ENCODE data around the gene KLRC4.
"Not testable (repeated sequence)": the region's sequence is repeated elsewhere in the genome, so short reads cannot be mapped to it uniquely, and the experiment has no call there.

Gene KLRC4

GRCh38 chr12:10368206-10369171, 41.1 kb downstream of the KLRC4 start:
- no peak for DNase-seq (ENCODE audit: low read depth, low spot score)

DNA sequence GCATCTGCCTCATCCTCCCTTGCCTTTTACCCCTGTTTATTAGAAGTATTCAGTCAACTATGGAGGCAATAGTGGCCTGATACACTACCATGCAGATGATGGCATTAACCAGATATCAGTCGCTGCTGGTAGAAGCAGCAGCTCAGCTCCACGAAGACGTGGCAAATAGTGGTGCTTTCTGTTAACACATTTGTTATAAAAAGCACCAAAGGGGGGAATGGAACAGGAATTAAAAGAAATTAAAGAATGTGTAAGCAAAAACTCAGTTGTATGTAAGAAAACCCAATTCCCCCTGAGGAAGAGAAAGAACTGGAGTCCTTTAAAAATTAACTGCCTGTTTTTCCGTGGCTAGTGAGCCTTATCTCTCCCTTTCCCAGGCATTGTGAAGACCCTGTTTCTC, 41.8 kb downstream of the KLRC4 start:
- not testable (repeated sequence) for DNase-seq (ENCODE audit: low read depth, low spot score)

- no peak for DNase-seq (ENCODE audit: low read depth, low spot score)
These were observed 42.7 kb downstream of the KLRC4 start for GRCh38 chr12:10366875-10367274.

- no peak for DNase-seq (ENCODE audit: low read depth, low spot score)
These were observed 43.7 kb downstream of the KLRC4 start for GRCh38 chr12:10365696-10366405.

- peak; percentile 57 for DNase-seq (ENCODE audit: low read depth, low spot score)
These were observed 44.5 kb downstream of the KLRC4 start for GRCh38 chr12:10364815-10365622.

GRCh38 chr12:10363914-10364814, 45.4 kb downstream of the KLRC4 start:
- no peak for DNase-seq (ENCODE audit: low read depth, low spot score)

DNA sequence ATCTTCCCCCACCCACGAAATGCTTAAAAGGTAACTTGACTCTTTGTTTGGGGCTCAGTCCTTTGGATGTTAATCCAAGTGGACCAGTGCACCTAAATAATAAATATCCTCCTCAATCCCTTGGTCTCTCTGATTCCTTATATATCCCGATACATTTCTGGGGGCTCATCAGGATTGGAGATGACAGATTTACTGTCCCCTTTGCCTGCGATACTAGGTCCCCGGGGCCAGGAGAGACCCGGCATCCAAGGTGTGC, 46.0 kb downstream of the KLRC4 start:
- DNase-seq (ENCODE audit: low read depth, low spot score), result no peak

- DNase-seq (ENCODE audit: low read depth, low spot score), result no peak
These were observed 46.5 kb downstream of the KLRC4 start for GRCh38 chr12:10362828-10363657.

- DNase-seq (ENCODE audit: low read depth, low spot score), result no peak
These were observed 47.2 kb downstream of the KLRC4 start for GRCh38 chr12:10362325-10362724.

- DNase-seq (ENCODE audit: low read depth, low spot score), result no peak
These were observed 47.9 kb downstream of the KLRC4 start for GRCh38 chr12:10361622-10362021.

DNA sequence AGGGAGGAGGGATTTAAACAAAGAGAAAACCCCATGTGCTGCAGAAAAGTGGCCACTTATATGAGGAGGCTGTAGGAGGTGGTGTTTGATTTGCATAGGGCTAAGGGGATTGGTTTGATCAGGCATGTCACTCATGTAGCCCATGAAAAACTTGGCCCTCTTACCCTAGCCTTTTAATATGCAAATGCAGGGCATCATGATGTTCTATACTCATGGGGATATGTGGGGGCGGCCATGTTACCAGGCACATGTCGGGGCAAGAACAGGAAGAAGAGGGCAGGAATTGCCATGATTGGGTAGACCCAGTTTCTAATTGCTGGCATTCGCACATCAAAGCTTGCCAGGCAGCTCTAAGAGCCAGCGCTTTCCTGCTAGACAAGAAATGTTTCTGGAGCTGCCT, 48.5 kb downstream of the KLRC4 start:
- DNase-seq (ENCODE audit: low read depth, low spot score), result peak; percentile 91

GRCh38 chr12:10358969-10359368, 50.6 kb downstream of the KLRC4 start:
- no peak for DNase-seq (ENCODE audit: low read depth, low spot score)

DNA sequence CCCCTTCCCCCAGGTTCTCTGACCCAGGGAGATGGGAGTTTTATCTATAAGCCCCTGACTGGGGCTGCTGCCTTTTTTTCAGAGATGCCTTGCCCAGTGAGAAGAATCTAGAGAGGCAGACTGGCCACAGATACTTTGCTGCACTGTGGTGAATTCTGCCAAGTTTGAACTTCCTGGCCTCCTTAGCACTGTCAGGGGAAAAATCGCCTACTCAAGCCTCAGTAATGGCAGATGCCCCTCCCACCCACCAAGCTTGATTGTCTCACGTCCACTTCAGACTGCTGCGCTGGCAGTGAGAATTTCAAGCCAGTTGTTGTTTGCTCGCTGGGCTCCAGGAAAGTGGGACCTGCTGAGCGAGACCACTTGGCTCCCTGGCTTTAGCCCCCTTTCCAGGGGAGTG, 51.4 kb downstream of the KLRC4 start:
- DNase-seq (ENCODE audit: low read depth, low spot score), result no peak
